HG03095 (cell line): ENCODE results near the gene LRRC1.

Source experiments
- ATAC-seq: cut with Tn5 transposase; IDR thresholded peaks from one replicate; pipeline ENCODE4 v1.9.1; 2021; ENCODE audit warnings: moderate library complexity; ENCODE audit not compliant: unreplicated experiment

Gene LRRC1

GRCh38 chr6:53878808-53879207 is 84.0 kb downstream of the LRRC1 start:
- ATAC-seq = no peak

DNA sequence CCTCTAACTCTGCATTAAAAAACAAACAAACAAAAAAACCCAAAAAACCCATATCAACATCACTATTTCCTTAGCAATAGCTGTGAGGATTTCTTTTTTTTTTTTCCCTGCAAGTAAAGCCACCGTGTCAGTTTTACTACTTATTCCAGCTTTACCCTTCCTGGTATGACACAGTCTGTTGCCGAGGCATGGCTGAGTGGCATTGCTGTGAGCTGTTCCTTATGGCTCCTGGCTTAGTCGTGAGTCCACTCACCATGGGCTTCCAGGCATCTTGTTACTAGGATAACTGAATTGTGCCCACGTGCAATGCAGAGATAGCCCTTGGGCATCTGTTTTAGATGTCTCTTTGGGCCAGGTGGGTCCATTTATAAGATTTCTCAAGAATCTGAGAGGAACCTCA is 84.8 kb downstream of the LRRC1 start:
- no peak for ATAC-seq

DNA sequence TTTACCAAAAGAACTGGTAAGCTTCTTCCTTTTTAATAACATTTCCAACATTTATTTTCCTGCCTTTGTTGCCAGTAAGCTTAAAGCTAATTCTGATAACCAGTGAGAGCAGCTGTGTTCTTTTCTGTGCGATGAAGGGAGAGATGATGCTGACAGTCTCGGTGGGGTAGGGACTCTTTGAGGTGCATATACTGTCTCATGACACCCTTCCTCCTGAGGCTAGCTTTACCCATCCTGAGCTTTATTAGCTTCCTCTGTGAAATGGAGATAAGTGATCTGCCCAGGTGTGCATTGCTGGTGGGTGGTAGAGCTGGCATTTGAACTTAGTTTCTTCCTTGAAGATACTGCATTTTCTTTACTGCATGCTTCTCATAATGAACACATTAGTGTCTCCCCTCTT is 92.5 kb downstream of the LRRC1 start:
- ATAC-seq = no peak

DNA sequence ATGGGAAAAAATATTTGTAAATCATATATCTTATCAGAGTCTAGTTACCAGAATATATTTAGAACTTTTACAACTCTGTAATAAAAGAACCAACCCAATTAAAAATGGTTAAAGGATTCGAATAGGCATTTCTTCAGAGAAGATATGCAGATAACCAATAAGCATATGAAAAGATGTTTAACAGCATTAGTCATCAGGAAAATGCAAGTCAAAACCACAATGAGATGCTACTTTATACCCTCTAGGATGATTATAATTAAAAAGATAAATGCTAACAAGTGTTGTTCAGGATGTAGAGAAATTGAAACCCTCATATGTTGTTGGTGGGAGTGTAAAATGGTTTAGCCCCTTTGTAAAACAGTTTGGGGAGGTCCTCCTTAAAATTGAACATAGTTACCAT is 94.1 kb downstream of the LRRC1 start:
- no peak for ATAC-seq

- ATAC-seq = no peak
Measured at GRCh38 chr6:53889365-53889764, 94.6 kb downstream of the LRRC1 start.

- peak; percentile 49 for ATAC-seq
Measured at GRCh38 chr6:53892707-53893106, 97.9 kb downstream of the LRRC1 start.

GRCh38 chr6:53894091-53894490 is 99.3 kb downstream of the LRRC1 start:
- ATAC-seq = no peak

DNA sequence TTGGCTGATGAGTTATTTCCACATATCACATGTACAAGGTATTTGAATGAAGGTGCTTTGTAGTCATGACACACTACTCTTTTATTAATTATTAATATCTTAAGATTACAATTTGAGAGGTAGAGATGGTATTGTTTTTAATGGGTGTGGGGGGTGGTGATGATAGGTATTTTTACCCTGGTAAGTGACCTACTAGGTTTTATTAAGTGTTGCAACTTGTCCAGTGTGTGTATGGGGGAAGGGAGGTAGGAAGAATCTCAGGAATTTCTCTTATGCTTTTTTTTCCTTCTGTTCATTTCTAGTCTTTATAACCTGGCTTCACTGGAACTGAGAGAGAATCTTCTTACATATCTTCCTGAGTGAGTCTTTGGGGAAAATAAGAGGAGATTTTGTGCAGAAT is 101.4 kb downstream of the LRRC1 start:
- ATAC-seq = no peak

- no peak for ATAC-seq
Measured at GRCh38 chr6:53898026-53898795, 103.4 kb downstream of the LRRC1 start.

GRCh38 chr6:53899512-53899911 is 104.7 kb downstream of the LRRC1 start:
- ATAC-seq = no peak

- no peak for ATAC-seq
Measured at GRCh38 chr6:53903357-53903756, 108.6 kb downstream of the LRRC1 start.

DNA sequence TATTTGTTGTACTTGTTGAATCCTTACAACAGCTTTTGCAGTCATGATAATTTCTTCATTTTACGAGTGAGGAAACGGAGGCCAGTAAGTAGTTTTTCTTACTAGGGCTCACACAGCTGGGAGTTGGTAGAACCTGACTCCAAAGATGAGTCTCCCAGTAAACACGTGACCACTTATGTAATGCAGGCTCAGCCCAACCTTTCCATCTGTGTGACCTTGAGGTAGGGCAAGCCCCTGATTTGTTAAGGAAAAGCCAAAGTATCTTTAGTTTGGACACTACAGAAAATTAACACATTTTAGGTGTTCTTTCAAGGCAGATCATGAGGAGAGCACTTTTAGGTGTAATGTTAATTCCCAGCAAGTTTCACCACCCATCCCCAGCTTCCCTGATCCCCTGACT is 111.3 kb downstream of the LRRC1 start:
- no peak for ATAC-seq

DNA sequence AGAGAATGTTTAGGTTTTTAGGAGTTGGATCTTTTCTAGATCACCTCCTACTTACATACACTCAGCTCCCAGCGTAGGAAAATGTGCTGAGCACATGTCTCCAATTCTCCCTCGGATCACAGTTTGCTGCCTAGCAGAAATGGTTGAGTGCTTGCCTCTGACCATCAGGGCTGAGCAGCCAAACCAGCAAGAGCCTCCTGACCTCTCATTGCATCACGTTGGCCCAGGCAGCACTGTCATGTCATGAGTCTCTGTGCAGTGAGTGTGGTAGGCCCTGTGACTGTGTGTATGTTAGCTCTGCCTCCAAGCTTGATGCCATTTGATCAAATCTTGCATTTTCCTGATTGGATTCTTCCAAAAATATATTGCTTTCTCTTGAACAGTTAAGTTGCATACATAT is 112.0 kb downstream of the LRRC1 start:
- no peak for ATAC-seq

DNA sequence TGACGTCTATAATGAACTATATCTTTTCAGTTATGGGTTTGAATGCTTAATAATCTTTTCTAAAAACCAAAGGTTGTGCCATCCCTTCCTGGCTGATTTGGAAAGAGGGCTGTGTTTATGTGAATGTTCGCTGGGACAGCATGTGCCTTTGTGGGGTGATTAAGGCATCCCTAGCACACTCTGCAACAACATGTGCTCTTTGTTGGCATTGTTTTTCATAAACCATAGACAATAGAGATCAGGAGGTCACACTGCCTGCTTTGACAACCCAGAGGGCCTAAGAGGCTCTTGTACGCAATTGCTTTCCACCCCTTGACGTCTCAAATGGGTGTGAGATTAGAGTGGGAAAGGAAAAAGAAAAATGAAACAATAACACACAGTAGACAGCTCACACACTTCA is 116.0 kb downstream of the LRRC1 start:
- ATAC-seq = no peak

- no peak for ATAC-seq
Measured at GRCh38 chr6:53912661-53913060, 117.9 kb downstream of the LRRC1 start.

DNA sequence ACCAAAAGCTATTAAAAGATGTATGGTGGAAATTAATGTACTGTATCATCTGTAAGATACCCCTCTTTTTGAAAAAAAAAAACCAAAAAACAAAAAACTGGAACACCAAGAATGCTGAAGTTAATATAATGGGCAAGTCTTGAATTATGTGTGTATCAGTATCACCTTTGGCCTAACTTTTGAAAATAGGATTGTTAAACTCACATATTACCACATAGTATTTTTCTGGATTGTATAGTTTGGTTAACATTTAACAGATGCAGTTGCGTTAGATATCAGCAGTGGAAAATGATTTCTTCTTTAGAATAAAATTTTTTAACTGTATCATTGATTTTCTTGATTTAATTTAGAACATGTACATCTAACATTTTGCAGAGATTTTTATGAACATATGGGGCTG is 118.5 kb downstream of the LRRC1 start:
- no peak for ATAC-seq

- ATAC-seq = no peak
Measured at GRCh38 chr6:53915026-53915691, 120.4 kb downstream of the LRRC1 start.

DNA sequence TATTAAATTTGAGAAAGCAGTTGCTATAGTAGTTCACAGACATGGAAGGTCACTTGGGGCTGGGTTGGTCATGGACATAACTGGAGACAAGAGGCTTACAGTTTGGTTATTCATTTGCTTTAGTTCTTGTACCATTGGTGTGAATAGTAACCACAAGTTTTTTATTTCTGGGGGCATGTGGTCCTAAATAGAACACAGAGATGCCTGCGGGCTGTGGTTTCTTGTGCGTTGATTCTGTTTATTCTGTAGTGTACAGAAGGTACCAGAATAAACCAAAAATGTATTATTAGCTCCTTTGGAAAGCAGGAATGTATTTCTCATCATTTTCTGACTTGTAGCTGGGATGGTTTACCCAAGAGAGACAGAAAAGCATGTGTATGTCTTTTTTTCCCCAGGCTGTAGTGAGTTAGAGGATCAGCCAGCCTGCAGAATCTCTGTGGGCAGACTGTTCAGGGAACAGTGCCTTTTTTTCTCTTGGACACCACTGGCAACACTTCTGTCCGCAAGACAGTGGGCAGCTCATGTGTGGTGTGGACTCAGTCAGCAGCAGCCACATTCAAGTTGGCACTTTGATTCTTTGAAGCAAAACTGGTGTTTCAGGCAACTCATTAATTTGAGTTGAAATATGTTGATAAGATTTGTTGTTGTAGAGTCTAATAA is 122.1 kb downstream of the LRRC1 start:
- peak; percentile 49 for ATAC-seq

DNA sequence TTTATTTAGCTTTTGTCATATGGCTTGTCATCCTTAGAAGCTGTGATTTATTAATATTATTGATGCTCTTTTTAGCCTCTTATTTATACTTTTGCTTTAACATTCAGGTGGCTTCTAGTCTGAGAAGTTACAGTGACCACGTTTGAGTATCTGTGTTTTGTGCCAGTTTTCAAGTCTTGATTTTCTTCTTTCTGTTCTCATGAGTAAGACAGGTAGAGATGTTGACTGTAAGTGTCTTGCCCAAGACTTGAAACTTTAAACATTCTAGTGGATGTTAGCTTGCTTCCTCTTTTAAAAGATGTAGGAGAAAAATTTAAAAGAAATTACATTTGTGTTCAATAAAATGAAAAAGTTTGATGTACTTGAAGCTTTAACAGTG is 122.6 kb downstream of the LRRC1 start:
- no peak for ATAC-seq

- ATAC-seq = no peak
Measured at GRCh38 chr6:53918854-53919510, 124.2 kb downstream of the LRRC1 start.

DNA sequence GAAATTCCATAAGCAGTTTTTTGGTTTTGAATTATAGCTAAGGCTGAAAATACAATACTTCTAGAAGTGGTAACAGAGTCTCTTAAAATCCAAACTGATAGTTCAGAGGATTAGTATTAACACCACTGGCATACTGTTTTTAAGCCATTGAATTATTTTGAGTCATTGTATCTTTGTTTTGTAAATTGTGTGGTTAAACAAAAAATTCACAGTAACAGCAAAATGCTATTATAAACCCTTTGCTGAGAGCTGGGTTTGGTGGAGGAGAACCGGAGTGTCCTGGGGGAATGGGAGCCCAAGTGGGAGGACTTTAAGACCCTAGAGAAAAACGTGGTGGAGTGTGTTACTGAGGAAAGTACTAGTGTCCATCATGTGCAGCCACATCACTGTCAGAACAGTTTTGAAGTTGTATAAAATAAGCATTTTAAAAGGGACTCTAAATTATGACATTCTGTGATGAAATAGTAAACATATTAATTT is 125.1 kb downstream of the LRRC1 start:
- ATAC-seq = no peak

DNA sequence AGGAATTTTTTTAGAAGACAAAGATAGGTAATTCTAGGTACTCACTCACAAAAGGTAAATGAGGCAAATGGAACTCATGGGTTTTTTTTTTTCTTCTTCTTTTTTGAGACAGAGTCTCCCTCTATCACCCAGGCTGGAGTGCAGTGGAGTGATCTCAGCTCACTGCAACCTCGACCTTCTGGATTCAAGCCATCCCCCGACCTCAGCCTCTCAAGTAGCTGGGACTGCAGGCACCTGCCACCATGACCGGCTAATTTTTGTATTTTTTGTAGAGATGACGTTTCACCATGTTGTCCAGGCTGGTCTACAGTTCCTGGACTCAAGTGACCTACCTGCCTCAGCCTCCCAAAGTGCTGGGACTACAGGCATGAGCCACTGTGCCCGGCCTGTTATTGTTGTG is 126.1 kb downstream of the LRRC1 start:
- no peak for ATAC-seq
